NCI-H2227 treated with DMSO at 0.1 percent for 48 hours (cell line): ENCODE results near the gene PARPBP.
"Not testable (repeated sequence)": the region's sequence is repeated elsewhere in the genome, so short reads cannot be mapped to it uniquely, and the experiment has no call there.

ENCODE experiments used
- DNase-seq: peaks from one replicate; lab custom pipeline; 2025; lab: John Stamatoyannopoulos, UW

The PARPBP gene

GRCh38 chr12:102155206-102155605, 35.2 kb downstream of the PARPBP start:
- not testable (repeated sequence) for DNase-seq

- DNase-seq = no peak
Measured at GRCh38 chr12:102163383-102163782, 43.4 kb downstream of the PARPBP start.

GRCh38 chr12:102167821-102168604, 48.0 kb downstream of the PARPBP start:
- DNase-seq = no peak

DNA sequence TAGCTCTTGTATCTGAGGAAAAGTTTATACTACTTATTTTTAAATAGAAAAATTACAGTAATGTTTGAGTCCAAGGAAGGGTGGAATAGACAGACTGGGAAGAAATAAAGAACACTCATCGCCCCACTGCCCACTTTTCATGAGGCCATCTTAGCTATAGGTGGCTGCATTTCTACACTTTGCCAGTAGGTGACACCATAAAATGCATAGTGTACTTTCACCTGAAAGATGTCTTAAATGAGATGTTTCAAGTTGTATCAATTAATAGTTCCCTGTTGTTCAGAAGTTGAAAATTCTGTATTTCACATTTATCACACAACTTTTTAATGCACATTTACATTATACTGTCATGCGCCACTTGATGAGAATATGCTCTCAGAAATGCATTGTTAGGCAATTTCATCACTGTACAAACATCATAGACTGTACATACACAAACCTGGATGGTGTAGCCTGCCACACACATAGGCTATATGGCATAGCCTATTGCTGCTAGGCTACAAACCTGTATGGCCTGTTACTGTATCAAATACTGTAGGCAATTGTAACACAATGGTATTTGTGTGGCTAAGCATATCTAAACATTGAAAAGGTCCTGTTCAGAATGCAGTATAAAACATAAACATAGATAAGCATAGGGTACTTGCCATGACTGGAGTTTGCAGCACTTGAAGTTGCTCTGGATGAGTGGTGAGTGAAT, 50.1 kb downstream of the PARPBP start:
- peak; percentile 22 for DNase-seq

DNA sequence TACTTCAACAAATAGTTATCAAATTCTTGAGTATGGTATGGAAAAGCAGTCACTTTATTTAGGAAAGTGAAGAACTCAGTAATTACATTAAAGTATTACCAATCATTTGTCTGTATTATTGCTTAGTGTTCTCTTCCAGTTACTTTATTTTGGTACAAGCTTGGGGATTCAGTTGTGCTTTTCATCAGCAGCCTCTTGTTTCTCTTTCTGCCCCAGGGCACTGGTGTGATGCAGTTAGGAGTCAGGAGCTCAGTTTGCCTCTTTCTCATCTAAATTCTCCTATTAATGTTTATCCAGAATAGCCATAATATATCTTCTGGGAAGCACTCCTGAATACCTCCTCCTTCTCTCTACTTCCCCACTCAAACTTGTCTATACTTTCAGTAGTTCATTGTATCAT, 52.0 kb downstream of the PARPBP start:
- no peak for DNase-seq

DNA sequence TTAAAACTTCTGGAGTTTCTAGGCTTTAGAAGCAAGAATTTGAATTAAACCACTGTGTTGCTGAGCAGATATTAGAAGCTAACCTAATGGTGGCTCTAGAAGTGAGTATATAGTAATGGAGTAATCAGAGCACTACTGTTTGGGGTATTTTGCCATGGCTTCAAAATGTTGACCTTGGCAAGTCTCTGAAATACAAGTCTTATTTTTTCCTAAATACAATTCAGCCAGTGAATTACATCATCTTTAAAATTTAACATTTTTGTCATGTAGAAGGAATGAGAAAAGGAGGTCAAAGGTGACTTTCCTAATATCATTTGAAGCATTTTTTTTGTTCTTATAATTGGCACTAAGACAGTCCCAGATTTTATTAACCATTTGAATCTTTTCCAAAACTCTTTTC, 52.5 kb downstream of the PARPBP start:
- no peak for DNase-seq

DNA sequence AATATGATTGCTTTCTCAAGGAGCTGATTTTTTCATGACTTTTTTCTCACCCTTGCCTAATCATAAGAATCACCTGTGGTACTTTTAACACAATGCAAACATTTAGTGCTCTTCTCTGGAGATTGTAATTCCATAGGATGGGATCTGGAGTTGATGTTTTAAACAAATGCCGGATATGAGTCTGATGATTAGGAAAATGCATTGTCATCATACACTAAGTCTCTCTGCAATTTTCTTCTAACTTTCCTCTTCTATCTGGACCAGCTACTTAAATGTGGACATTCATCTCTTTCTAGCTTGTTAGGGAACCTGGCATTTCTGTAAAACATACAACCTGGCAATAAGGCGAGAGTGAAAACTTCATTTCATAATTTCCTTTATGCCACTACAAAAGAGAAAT, 54.1 kb downstream of the PARPBP start:
- DNase-seq = no peak

GRCh38 chr12:102174761-102175160, 54.8 kb downstream of the PARPBP start:
- no peak for DNase-seq

DNA sequence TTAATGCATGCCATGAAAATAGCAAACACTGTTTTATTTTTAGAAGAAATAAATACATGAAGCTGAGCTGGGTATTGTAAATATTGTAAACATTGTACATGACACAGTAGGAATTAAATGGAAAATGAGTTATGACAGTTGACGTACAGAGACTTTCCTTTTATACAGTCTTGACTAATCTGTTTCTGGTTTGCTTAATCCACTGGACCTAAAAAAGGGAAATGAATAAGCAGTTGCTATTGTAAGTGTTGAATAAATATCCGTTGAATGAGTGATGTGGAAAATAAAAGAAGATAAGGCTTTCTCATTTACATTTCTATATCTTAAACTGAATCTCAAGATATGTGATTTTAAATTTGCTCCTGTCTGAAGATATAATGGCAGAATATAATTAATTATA, 62.7 kb downstream of the PARPBP start:
- no peak for DNase-seq

- DNase-seq = no peak
Measured at GRCh38 chr12:102195826-102196225, 75.8 kb downstream of the PARPBP start.

- DNase-seq = no peak
Measured at GRCh38 chr12:102197789-102198188, 77.8 kb downstream of the PARPBP start, which contains the start of gene PMCH. Gene PMCH (minus strand): TSS chr12:102197833. CDS start chr12:102197770, 63 bp downstream.

DNA sequence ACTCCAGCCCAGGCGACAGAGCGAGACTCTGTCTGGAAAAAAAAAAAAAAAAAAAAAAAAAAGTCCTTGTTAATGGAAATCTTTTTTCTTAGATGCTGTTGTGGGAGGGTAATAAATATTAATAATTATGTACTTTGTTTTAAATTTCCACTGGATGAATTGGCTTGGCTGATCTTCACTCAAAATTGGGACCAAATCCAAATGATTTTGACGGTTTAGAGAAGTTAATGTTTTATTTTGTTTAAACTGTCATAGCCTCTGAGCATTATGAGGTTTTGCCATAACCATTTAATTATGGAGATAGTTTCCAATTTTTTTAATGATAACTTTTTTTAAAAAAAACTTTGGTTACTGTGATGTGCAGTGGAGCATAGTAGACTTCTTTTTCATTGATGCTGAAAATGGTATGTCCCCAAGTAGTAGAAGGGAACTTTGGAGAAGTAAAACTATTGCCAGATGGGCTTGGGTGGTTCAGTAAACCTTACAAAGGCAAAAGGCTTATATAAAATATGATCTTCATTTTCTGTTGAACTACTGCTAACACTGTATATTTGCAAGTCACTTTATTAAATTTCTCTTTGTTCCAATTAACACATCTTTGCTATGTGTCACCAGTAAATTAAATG, 81.6 kb downstream of the PARPBP start:
- DNase-seq = no peak

DNA sequence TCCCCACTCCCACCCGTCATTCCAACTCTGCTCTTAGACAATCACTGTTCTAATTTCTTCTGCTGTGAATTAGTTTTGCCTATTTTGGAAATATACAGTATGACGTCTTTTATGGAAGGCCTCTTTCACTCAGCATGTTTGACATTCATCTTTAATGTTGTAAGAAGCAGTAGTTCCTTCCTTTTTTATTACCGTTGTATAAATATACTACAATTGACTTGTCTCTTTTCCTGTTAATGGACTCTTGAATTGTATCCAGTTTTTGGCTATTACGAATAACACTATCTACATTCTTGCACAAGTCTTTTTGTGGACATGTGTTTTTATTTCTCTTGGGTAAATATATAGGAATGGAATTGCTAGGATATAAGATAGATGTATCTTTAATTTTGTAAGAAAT, 82.6 kb downstream of the PARPBP start:
- no peak for DNase-seq

- no peak for DNase-seq
Measured at GRCh38 chr12:102204025-102204424, 84.0 kb downstream of the PARPBP start.

GRCh38 chr12:102215992-102216691, 96.2 kb downstream of the PARPBP start:
- no peak for DNase-seq

DNA sequence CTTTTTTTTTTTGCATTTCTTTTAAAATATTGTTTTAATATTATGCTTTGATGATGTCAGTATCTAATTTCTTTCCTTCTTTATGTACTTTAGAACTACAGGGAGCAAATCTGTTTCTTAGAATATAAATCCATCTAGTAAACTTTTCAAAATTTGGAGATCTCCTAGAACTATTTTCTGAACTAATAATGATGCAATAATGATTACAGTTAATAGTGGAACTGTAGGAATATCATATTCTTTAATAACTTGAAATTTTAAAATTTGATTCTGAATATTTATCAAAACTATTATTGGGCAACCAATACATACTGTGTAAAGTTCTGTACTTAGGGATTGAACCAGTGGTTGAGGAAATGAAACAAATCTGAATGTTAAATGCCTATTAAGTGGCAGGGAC, 100.8 kb downstream of the PARPBP start:
- no peak for DNase-seq

DNA sequence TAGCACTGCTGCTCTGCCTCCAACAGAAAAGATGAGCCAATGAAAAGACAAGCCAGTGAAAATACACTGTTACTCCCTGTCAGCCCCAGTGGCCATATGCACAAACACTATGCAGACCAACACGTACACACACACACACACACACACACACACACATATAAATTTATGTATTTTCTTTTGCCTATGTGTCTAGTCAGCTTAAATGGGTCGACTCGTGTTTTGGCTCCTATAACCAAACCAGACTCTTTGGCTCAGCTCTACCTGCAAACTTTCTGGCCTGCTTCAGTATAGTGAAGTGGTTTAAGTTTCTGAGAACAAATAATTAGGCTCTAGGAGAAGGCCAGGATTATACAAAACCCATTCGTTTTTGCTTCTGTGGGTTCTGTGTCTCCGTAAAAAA, 108.0 kb downstream of the PARPBP start:
- no peak for DNase-seq

- DNase-seq = no peak
Measured at GRCh38 chr12:102232036-102232435, 112.1 kb downstream of the PARPBP start.

DNA sequence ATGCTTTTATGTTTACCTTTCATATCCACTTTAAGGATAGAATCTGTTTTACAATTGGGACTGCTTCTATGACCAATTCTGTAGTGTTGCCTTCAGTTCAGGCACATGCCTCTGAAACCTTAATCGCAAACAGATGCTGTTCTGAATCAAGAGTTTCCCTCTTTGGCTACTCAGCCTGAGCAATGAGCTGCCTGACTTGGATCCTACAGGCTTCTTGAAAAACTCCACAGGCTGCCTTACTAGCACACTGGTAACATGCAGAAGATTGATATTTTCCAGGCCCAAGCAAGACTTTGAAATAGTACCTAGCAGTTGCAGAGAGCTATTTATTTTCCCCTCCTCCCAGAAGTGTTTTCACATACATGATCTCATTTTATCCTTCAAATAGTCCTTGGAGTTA, 112.5 kb downstream of the PARPBP start:
- DNase-seq = no peak

GRCh38 chr12:102234599-102234998, 114.6 kb downstream of the PARPBP start:
- no peak for DNase-seq

DNA sequence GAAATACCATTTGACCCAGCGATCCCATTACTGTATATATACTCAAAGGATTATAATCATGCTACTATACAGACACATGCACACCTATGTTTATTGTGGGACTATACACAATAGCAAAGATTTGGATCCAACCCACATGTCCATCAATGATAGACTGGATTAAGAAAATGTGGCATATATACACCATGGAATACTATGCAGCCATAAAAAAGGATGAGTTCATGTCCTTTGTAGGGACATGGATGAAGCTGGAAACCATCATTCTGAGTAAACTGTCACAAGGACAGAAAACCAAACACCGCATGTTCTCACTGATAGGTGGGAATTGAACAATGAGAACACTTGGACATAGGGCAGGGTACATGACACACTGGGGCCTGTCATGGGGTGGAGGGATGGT, 120.9 kb downstream of the PARPBP start:
- DNase-seq = not testable (repeated sequence)
